GM12801 (cell line): ENCODE data around the gene KRTAP10-4.

ENCODE experiments used
- CTCF ChIP-seq: IDR thresholded peaks from one replicate; pipeline ENCODE4 v1.5.1; 2011; ENCODE audit warnings: control low read depth; ENCODE audit not compliant: insufficient read length; ENCODE audit errors: extremely low read depth

Gene KRTAP10-4

GRCh38 chr21:44592446-44593311 is 19.1 kb downstream of the KRTAP10-4 start, which contains the start of gene KRTAP10-6:
Gene KRTAP10-6 (minus strand): TSS chr21:44592505. CDS start chr21:44592484, 21 bp downstream.
- no peak for TF ChIP-seq CTCF

- no peak for TF ChIP-seq CTCF
Measured at GRCh38 chr21:44593598-44594405, 20.3 kb downstream of the KRTAP10-4 start.

- no peak for TF ChIP-seq CTCF
Measured at GRCh38 chr21:44594406-44594916, 20.9 kb downstream of the KRTAP10-4 start.

- no peak for TF ChIP-seq CTCF
Measured at GRCh38 chr21:44595524-44595923, 22.0 kb downstream of the KRTAP10-4 start.

- TF ChIP-seq CTCF = no peak
Measured at GRCh38 chr21:44596068-44596725, 22.7 kb downstream of the KRTAP10-4 start.

- no peak for TF ChIP-seq CTCF
Measured at GRCh38 chr21:44598061-44598460, 24.5 kb downstream of the KRTAP10-4 start.
